Left lung (tissue), 10 donors: Measurements from ENCODE around the gene KLHL22. TPM values are rescaled to one million over a fixed set of nuclear protein-coding genes. Genes with fewer than 3 reads are reported as not detected.
A peak's percentile ranks its signal among the peaks of the same experiment; 100 is the strongest.

ENCODE experiments used
- ATAC-seq: fragments of 200-7000 bp; cut with Tn5 transposase; one replicate; pipeline ENCODE4 v1.9.1; 2020; ENCODE audit warnings: moderate library complexity
- DNase-seq, 4 donors: peaks; one replicate each; pipeline ENCODE4 v3.0.0-alpha.2; 2013 to 2020
- H3K27ac ChIP-seq, 2 donors: fragments of 200-600 bp; sonication (generic) in 1 of 2; one replicate each; pipeline versions ENCODE4 v1.5.0 to v1.8.0; 2020 to 2021
- H3K27me3 ChIP-seq, 2 donors: fragments of 200-600 bp; sonication (generic) in 1 of 2; one replicate each; pipeline versions ENCODE4 v1.5.0 to v1.8.0; 2020 to 2021
- H3K36me3 ChIP-seq, 2 donors: fragments of 200-600 bp; sonication (generic) in 1 of 2; one replicate each; pipeline versions ENCODE4 v1.5.0 to v1.8.0; 2020 to 2021
- H3K4me1 ChIP-seq, 2 donors: fragments of 200-600 bp; one replicate each; pipeline ENCODE4 v1.8.0; 2021
- H3K4me3 ChIP-seq, 2 donors: fragments of 200-600 bp; sonication (generic) in 1 of 2; one replicate each; pipeline versions ENCODE4 v1.5.0 to v1.8.0; 2020 to 2021; ENCODE audit warnings: mild to moderate bottlenecking in 1 of 2
- H3K9me3 ChIP-seq, 2 donors: fragments of 200-600 bp; sonication (generic) in 1 of 2; one replicate each; pipeline versions ENCODE4 v1.5.0 to v1.8.0; 2020 to 2021
- intact Hi-C, 2 donors: fragments of 100-400 bp; cut with DNase I; formaldehyde crosslinking; loops; one replicate each; pipeline versions ENCODE4 v1.11.2 to v1.14.2; 2022
- polyA plus RNA-seq, 6 donors: library from polyadenylated mRNA; unstranded; fragments of 120-200 nt; gene quantifications; one replicate each; pipeline ENCODE4 v1.2.1, GENCODE V29; 2013; ENCODE audit not compliant: insufficient read length in 6 of 6
- total RNA-seq, 2 donors: library from RNA; stranded (reverse); fragmentation: NEBNext Ultra II Directional; extraction: Animal tissue kit (Norgen Biotek cat#: 25700); gene quantifications; one replicate each; pipeline ENCODE4 v1.2.1, GENCODE V29; 2021
- TF ChIP-seq, protein P1 (sequence below), 2 donors: fragments of 200-600 bp; sonication (generic) in 1 of 2; IDR thresholded peaks; one replicate each; pipeline versions ENCODE4 v1.5.0 to v1.8.0; 2021; ENCODE audit warnings: antibody characterized with exemption in 2 of 2
- donor health status: DM: no; HTN: yes; CAD: no.
- donor health status: DM: no; HTN: no; CAD: no.

The KLHL22 gene
- total and polyA plus RNA-seq, 8 donors = 22.0 to 38.6 (median 34.1) TPM

DNA sequence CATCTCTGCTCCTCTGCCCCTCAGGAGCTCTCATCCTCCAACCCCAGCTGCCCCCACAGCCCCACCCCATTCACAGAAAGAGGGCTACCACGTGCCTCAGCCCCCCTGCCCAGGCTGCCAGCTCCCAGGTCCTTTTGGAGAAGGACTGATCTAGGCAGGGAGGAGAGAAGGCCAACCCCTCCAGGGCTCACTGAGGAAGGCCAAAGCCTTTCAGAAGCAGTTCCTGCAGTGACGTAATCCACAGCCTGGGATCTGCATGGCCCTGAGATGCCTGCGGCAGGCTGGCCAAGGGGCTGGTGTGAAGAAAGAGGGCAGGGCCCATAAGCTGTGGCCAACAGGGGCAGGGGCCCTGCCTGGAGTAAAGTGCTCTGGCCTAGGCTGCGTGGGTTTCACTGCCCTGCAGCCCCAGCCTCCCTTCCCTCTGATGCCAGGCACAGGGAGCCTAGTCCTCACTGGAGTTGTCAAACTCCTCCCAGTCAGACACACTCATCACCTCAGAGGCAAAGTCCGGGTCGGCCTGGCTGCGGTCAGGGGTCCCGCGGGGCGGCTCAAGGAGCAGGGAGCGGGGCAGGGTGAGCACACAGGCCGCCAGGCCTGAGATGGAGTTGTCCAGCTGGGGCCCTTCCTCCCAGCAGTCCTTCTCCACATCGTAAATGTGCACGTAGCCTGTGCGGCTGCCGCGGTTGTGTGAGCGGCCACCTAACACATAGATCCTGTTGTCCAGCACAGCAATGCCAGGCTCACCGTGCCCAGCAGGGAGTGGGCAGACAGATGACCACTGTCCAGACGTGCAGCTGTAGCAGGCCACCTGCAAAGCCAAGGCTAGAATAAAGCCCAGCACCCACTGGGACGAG lies 53.7 kb downstream of the KLHL22 start:
- intact Hi-C loops = no loop called here
- DNase-seq = peak in 1 of 4 donors; percentile 66
- TF ChIP-seq, protein P1, sequence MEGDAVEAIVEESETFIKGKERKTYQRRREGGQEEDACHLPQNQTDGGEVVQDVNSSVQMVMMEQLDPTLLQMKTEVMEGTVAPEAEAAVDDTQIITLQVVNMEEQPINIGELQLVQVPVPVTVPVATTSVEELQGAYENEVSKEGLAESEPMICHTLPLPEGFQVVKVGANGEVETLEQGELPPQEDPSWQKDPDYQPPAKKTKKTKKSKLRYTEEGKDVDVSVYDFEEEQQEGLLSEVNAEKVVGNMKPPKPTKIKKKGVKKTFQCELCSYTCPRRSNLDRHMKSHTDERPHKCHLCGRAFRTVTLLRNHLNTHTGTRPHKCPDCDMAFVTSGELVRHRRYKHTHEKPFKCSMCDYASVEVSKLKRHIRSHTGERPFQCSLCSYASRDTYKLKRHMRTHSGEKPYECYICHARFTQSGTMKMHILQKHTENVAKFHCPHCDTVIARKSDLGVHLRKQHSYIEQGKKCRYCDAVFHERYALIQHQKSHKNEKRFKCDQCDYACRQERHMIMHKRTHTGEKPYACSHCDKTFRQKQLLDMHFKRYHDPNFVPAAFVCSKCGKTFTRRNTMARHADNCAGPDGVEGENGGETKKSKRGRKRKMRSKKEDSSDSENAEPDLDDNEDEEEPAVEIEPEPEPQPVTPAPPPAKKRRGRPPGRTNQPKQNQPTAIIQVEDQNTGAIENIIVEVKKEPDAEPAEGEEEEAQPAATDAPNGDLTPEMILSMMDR (IDR thresholded peaks at IDR 0.05) = no peak
- peaks cover 4 to 18% of the 10 kb centered on the region in 2 donors for H3K4me1 ChIP-seq
- H3K36me3 ChIP-seq = peaks cover 0 to 49% of the 10 kb centered on the region in 2 donors
- H3K9me3 ChIP-seq = no peaks in the 10 kb centered on the region
- no peak overlapping the region for H3K27ac ChIP-seq
- no peak overlapping the region for H3K4me3 ChIP-seq
- ATAC-seq = no peak
- peaks cover 6 to 24% of the 10 kb centered on the region in 2 donors for H3K27me3 ChIP-seq

DNA sequence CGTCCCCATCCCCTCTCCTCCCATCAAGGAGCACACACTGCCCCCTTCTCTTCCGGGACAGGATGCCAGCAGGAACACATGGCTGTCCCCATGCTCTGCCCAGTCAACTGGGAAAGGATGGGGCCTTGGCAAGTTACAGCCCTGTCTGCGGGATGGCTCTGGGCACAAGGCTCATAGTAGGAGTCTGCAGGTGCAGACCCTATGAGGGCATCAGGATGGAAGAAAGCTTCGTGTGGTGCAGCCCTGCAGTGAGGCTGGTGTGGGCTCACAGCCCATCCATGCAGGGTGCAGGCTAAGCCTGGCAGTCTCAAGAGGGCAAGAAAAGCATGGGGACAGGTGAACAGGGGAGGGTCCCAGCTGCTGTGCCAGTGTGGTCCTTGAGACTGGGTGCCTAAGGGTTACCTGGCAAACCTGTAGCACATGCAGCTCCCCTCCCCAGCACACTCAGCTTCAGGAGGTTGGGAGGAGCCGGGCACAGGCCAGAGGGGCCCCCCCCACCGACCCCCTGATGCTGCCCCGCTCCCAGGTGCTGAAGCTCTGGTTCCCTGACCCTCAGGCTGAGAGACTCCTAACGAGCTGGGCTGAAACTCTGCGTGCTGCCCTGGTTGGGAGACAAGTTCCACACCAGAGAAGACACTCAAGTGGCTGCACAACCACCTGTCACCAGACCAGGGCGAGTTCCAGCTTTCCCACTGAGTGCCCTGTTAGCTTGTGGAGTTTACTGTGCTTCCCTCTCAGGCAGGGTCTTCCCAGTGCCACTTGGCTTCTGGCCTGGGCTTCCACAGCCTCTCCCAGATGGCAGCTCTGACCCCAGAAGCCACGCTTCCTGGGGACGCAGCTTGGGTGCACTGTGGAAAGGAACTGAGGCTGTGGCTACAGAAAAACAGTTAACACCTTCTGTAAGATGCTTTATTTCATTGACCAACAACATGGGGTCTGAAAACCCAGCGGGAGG lies 54.7 kb downstream of the KLHL22 start:
- TF ChIP-seq, protein P1 (IDR thresholded peaks at IDR 0.05) = no peak
- Histone ChIP-seq H3K4me3 (no peak overlapping the region), H3K9me3 (no peaks in the 10 kb centered on the region), H3K4me1 (peaks cover 4 to 27% of the 10 kb centered on the region in 2 donors), H3K27ac (no peak overlapping the region), H3K27me3 (peaks cover 14 to 33% of the 10 kb centered on the region in 2 donors), H3K36me3 (peaks cover 0 to 41% of the 10 kb centered on the region in 2 donors)
- DNase-seq = peak in 2 of 4 donors; percentile 22 to 34
- no peak for ATAC-seq
- intact Hi-C loops = no loop called here

DNA sequence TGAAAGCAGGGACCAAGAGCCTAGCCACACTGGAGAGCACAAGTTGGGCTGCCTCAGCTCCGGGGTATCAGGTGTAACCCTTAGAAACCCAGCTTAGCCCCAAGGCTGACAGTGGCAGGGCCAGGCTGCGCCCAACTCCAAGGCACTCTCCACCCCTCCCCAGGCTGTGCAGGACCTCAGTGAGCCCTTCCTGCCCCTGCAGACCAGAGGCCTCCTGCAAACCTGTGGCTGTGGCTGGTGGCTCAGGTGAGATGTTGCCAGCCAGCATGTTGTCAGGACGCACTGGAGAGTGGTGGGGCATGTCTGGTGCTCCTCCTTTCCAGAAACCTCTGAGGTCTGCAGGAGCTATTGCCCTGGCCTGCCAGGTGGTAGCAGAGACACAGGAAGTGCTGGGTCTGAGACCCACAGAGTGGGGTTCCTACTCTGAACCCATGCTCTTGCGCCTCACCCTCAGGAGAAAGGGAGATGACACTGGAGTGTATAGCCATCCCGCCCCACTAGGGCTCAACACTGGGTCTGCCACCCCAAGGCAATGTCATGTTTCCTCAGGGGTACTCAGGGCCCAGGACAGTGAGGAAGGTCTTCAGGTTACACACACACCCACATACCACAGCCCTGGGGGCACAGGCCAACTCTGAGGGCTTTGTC lies 55.5 kb downstream of the KLHL22 start:
- peak in 2 of 4 donors; percentile 24 to 45 for DNase-seq
- Histone ChIP-seq H3K36me3 (peaks cover 0 to 32% of the 10 kb centered on the region in 2 donors), H3K4me1 (peaks cover 8 to 30% of the 10 kb centered on the region in 2 donors), H3K9me3 (no peaks in the 10 kb centered on the region), H3K27ac (no peak overlapping the region), H3K27me3 (peaks cover 22 to 42% of the 10 kb centered on the region in 2 donors), H3K4me3 (no peak overlapping the region)
- intact Hi-C loops = no loop called here
- no peak for ATAC-seq
- TF ChIP-seq, protein P1 (IDR thresholded peaks at IDR 0.05) = no peak

- TF ChIP-seq, protein P1 (IDR thresholded peaks at IDR 0.05) = no peak
- no peak overlapping the region for H3K27ac ChIP-seq
- intact Hi-C loops = no loop called here
Observed at GRCh38 chr22:20439556-20439927, 56.1 kb downstream of the KLHL22 start.

More at GRCh38 chr22:20439556-20439927, 56.1 kb downstream of the KLHL22 start:
- no peak overlapping the region for H3K4me3 ChIP-seq
- no peak for ATAC-seq
- H3K36me3 ChIP-seq = peaks cover 0 to 27% of the 10 kb centered on the region in 2 donors
- H3K4me1 ChIP-seq = peaks cover 9 to 30% of the 10 kb centered on the region in 2 donors
- no peak for DNase-seq
- H3K9me3 ChIP-seq = no peaks in the 10 kb centered on the region
- H3K27me3 ChIP-seq = peaks cover 22 to 47% of the 10 kb centered on the region in 2 donors
